Superior temporal gyrus (tissue), 1 donor: ENCODE measurements around the gene PCDHGA6.
"Not testable (repeated sequence)": the region's sequence is repeated elsewhere in the genome, so short reads cannot be mapped to it uniquely, and the experiment has no call there.

Source experiments
- DNase-seq: peaks from one replicate; pipeline ENCODE4 v3.0.0-alpha.2; 2016; ENCODE audit errors: extremely low spot score

PCDHGA6 gene

GRCh38 chr5:141373673-141374317 is at the start of gene PCDHGA6:
PCDHGA6 (plus strand) TSS chr5:141373891; CDS start chr5:141374084, 193 bp downstream.
- no peak for DNase-seq

GRCh38 chr5:141326088-141326854 is 47.4 kb upstream of the PCDHGA6 start:
- DNase-seq = peak; percentile 85

- no peak for DNase-seq
Measured at GRCh38 chr5:141328231-141328630, 45.5 kb upstream of the PCDHGA6 start.

- no peak for DNase-seq
Measured at GRCh38 chr5:141330299-141331080, 43.2 kb upstream of the PCDHGA6 start, which contains the start of gene PCDHGA1. PCDHGA1 (plus strand) TSS chr5:141330514.

- not testable (repeated sequence) for DNase-seq
Measured at GRCh38 chr5:141332571-141332970, 41.1 kb upstream of the PCDHGA6 start.

GRCh38 chr5:141338538-141339306 is 35.0 kb upstream of the PCDHGA6 start, which contains the start of gene PCDHGA2:
PCDHGA2 (plus strand) TSS chr5:141338760.
- no peak for DNase-seq

GRCh38 chr5:141340781-141341354 is 32.8 kb upstream of the PCDHGA6 start:
- not testable (repeated sequence) for DNase-seq

- no peak for DNase-seq
Measured at GRCh38 chr5:141342773-141343172, 30.9 kb upstream of the PCDHGA6 start.

GRCh38 chr5:141343242-141343952 is 30.3 kb upstream of the PCDHGA6 start, which contains the start of gene PCDHGA3:
PCDHGA3 (plus strand) TSS chr5:141343829; CDS start chr5:141344034, 205 bp downstream.
- no peak for DNase-seq

GRCh38 chr5:141343953-141344463 is 29.7 kb upstream of the PCDHGA6 start:
- DNase-seq = no peak

- no peak for DNase-seq
Measured at GRCh38 chr5:141345327-141345726, 28.4 kb upstream of the PCDHGA6 start.

- DNase-seq = not testable (repeated sequence)
Measured at GRCh38 chr5:141346017-141346416, 27.7 kb upstream of the PCDHGA6 start.

- DNase-seq = peak; percentile 25
Measured at GRCh38 chr5:141349917-141350619, 23.6 kb upstream of the PCDHGA6 start, which contains the start of gene PCDHGB1. PCDHGB1 (plus strand) TSS chr5:141350099; CDS start chr5:141350261, 162 bp downstream.

GRCh38 chr5:141351591-141351990 is 22.1 kb upstream of the PCDHGA6 start:
- DNase-seq = no peak

GRCh38 chr5:141354900-141355469 is 18.7 kb upstream of the PCDHGA6 start, which contains the start of gene PCDHGA4:
PCDHGA4 (plus strand) TSS chr5:141355021; CDS start chr5:141355108, 87 bp downstream.
- no peak for DNase-seq

GRCh38 chr5:141355641-141356040 is 18.1 kb upstream of the PCDHGA6 start:
- no peak for DNase-seq

- no peak for DNase-seq
Measured at GRCh38 chr5:141356133-141356532, 17.6 kb upstream of the PCDHGA6 start.

GRCh38 chr5:141356950-141357349 is 16.7 kb upstream of the PCDHGA6 start:
- DNase-seq = no peak
